GM20000 (cell line): ENCODE data around the gene BAG3.
A peak's percentile ranks its signal among the peaks of the same experiment; 100 is the strongest.
"Not testable (repeated sequence)": the region's sequence is repeated elsewhere in the genome, so short reads cannot be mapped to it uniquely, and the experiment has no call there.

Experiments
- DNase-seq: peaks from one replicate; pipeline ENCODE4 v3.0.0; 2012; ENCODE audit warnings: low spot score
- TF ChIP-seq, protein P1 (sequence below): IDR thresholded peaks from 2 replicates; pipeline ENCODE4 v1.5.1; 2012; ENCODE audit warnings: mild to moderate bottlenecking, control low read depth; ENCODE audit errors: extremely low read depth, missing control alignments

Gene BAG3

DNA sequence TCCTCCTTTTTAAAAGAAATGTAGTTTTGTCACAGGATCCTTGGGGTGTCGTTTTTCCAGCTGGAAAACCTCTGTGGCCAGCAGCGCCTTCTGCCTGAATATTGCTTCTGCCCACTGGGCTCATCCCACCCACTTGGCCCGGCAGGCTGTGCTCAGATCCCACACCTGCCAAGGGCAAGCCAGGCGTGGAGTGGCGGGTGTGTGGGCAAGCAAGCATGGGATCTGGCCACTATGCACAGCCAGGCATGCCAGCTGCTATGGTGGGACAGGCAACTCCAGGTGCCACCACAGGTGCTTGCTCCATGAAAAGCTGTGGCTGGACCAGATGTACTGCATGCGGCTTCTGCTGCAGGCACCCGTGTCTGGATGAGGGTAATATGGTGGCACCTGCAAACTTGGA, 43.4 kb downstream of the BAG3 start:
- TF ChIP-seq, protein P1, sequence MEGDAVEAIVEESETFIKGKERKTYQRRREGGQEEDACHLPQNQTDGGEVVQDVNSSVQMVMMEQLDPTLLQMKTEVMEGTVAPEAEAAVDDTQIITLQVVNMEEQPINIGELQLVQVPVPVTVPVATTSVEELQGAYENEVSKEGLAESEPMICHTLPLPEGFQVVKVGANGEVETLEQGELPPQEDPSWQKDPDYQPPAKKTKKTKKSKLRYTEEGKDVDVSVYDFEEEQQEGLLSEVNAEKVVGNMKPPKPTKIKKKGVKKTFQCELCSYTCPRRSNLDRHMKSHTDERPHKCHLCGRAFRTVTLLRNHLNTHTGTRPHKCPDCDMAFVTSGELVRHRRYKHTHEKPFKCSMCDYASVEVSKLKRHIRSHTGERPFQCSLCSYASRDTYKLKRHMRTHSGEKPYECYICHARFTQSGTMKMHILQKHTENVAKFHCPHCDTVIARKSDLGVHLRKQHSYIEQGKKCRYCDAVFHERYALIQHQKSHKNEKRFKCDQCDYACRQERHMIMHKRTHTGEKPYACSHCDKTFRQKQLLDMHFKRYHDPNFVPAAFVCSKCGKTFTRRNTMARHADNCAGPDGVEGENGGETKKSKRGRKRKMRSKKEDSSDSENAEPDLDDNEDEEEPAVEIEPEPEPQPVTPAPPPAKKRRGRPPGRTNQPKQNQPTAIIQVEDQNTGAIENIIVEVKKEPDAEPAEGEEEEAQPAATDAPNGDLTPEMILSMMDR = no peak
- no peak for DNase-seq

DNA sequence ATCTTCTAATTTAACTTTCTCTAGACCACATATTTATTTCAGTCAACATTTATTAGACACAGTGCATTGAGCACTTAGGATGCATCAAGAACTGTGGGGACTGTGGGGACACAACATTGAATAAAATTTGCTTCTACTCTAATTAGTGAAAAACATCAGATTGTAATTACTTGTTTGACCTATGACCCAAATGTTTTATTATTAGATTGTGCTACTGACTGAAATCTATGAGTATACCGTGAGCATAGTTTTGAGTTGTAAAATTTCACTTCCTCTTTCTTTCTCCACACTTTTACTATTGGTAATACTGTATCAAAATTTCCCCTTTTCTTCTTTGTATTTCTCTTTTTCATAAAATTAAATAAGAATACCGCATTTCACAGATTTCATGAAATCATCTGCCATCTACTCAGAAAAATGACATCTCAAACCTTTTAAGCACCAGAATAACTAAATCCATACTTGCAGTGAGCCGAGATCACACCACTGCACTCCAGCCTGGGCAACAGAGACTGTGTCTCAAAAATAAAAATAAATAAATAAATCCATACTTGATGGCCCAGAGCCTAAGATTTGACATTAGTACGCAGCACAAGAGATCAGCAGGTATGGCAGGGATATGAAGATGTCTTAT, 49.3 kb downstream of the BAG3 start:
- DNase-seq = peak; percentile 50
- TF ChIP-seq, protein P1 = no peak

DNA sequence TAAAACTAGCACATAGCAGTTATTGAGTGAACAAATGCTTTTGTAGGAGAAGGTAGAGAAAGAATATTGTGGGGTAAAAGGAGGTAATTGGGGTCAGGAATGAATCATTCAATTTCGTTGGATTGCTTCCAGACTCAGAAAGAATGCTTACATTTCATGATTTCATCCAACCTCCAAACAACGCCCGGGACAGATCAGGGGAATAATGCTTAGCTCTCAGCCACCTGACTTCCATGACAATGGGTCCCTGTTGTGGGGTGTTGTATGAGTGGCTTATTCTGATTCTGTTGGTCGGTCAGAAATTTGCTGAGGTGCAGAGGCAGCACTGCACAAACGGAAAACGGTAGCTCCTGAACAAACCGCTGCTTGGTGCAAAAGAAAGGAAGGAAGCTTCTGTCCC, 50.7 kb downstream of the BAG3 start:
- TF ChIP-seq, protein P1 = no peak
- DNase-seq = no peak

DNA sequence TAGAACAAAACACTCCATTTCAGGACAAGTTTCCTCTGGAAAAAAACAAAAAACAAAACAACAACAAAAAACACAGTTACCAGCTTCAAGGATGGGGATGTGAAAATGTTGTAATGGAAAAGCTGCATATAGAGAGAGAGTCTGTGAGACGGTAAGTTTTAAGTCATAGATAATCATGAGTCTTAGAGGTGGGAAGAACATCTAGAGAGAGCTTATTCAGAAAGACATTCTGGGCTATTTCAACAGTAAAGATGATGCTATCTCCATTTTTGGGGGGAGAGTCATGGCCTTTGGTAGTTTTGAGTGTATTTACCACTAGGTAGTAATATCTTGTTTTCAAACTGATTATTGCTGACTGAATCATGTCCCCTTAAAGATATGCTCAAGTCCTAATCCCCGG, 51.4 kb downstream of the BAG3 start:
- DNase-seq = no peak
- TF ChIP-seq, protein P1 = no peak

DNA sequence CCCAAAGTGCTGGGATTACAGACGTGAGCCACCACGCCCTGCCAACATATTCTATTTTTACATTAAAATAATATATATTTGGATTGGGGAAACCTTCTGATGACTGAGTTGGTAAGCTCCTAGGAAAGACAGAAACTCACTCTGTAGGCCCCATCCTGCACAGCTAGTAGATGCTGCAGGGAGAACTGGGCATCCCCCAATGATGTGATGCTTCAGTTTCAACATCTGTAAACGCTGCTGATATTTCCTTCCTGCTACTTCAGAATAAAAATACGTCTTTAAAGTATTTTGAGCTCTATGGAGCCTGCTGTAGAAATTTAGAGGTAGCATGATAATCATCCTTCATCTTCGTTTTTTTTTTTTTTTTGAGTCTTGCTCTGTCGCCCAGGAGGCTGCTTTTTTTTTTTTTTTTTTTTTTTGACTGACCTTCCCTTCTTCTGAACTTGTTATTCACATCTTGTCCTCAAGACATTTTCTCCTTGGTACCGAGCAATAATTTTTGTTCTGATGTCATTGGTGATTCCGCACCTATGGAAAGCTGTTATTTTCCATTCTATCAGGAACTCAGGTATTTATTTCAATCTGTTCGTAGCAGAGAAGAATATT, 52.8 kb downstream of the BAG3 start:
- DNase-seq = no peak
- TF ChIP-seq, protein P1 = no peak

DNA sequence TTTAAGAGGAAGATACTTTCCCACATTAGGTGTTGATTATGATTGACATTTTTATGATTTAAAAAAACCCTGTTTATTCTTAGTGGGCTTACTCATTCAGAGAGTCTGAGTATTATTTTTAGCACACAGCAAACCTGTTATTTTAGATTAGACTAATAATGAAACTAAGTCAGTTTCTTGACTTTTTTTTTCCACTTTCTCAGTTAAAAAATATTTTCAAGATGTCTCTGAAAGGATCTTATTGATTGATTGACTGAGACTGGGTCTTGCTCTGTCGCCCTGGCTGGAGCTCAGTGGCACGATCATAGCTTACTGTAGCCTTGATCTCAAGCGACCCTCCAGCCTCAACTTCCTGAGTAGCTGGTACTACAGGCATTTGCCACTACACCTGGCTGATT, 54.3 kb downstream of the BAG3 start:
- DNase-seq = no peak
- TF ChIP-seq, protein P1 = no peak

DNA sequence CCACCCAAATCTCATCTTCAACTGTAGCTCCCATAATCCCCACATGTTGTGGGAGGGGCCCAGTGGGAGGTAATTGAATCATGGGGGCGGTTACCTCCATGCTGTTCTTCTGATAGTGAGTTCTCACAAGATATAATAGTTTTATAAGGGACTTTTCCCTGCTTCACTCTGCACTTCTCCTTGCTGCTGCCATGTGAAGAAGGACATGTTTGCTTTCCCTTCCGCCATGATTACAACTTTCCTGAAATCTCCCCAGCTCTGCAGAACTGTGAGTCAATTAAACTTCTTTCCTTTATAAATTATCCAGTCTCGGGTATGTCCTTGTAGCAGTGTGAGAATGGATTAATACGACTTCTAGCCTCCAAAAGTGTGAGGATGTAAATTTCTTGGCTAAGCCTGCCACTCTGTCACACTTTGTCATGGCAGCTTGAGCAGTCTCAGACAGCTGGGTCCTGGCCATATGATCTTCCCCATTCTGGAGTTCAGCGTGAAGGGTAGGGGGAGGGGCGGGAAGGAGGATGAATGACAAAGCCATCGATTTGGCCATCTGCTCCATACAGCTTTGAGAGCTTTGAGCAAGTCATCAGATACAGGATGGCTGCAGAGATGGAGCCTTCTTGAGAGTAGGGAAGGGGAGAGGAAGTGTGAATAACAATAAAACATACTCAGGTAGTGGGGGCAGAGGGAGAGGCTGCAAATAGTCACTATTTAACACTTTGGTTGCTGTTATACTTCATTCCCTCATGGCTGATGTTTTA, 55.5 kb downstream of the BAG3 start:
- no peak for DNase-seq

DNA sequence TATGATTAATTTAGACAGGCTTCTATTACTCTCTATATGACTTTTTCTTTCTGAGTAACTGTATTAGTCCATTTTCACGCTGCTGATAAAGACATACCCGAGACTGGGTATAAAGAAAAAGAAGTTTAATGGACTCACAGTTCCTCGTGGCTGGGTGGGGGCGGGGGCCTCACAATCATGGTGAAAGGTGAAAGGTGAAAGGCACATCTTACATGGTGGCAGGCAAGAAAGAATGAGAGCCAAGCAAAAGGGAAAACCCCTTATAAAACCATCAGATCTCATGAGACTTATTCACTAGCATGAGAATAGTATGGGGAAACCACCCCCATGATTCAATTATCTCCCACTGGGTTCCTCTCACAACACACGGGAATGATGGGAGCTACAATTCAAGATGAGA, 56.2 kb downstream of the BAG3 start:
- DNase-seq = not testable (repeated sequence)

More for the DNA sequence above, 55.5 kb downstream of the BAG3 start:
- TF ChIP-seq, protein P1 = no peak

DNA sequence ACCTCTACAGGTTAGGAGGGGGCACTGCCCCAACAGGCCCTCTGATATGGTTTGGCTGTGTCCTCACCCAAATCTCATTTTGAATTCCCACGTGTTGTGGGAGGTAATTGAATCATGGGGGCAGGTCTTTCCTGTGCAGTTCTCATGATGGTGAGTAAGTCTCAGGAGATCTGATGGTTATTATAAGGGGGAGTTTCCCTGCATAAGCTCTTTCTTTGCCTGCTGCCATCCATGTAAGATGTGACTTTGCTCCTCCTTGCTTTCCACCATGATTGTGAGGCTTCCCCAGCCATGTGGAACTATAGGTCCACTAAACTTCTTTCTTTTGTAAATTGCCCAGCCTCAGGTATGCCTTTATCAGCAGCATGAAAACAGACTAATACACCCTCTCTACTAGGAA, 59.8 kb downstream of the BAG3 start:
- DNase-seq = not testable (repeated sequence)
